ENCODE results near the gene KDM8.

DNA sequence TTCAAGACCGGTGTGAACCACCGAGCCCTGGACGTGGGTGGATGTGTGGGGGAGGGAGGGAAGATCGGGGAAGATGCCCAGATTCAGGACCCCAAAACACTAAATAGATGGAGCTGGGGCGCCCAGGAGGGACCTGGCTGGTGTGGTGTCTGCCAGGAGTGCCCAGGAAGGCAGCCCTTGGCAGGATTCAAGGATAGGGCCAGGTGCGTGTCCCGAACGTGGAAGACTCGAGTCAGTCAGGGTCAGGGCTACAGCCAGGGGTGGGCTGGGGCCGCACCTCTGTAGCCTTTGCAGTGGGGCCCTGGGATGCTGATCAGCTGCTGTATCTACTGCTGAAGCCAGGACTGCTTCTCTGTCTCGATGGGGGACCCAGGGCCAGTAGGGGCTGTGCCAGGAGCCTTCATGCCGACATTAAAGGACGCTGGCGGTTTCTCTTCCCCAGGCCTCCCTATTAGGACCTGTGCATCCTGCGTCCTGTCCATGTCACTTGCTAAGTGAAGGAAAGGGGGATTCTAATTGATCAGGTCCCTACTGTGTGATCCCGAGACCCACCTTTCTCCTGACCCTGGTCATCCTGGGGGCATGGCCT is 13.1 kb downstream of the KDM8 start:
- TF ChIP-seq, protein P1, sequence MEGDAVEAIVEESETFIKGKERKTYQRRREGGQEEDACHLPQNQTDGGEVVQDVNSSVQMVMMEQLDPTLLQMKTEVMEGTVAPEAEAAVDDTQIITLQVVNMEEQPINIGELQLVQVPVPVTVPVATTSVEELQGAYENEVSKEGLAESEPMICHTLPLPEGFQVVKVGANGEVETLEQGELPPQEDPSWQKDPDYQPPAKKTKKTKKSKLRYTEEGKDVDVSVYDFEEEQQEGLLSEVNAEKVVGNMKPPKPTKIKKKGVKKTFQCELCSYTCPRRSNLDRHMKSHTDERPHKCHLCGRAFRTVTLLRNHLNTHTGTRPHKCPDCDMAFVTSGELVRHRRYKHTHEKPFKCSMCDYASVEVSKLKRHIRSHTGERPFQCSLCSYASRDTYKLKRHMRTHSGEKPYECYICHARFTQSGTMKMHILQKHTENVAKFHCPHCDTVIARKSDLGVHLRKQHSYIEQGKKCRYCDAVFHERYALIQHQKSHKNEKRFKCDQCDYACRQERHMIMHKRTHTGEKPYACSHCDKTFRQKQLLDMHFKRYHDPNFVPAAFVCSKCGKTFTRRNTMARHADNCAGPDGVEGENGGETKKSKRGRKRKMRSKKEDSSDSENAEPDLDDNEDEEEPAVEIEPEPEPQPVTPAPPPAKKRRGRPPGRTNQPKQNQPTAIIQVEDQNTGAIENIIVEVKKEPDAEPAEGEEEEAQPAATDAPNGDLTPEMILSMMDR (conservative IDR thresholded peaks at IDR 0.05) = no peak
- no peak for TF ChIP-seq ZFX (IDR thresholded peaks at IDR 0.05)
